Anterior cingulate cortex (tissue), 58 donors: ENCODE measurements around the gene GAMT.

ENCODE experiments used
- DNase-seq, 58 donors: peaks; one replicate each; lab custom pipeline; 2025; lab: John Stamatoyannopoulos, UW

Gene GAMT

GRCh38 chr19:1373534-1374249, 27.6 kb downstream of the GAMT start:
- peak in 29 of 58 donors; percentile 19 to 79 (median 36) for DNase-seq

GRCh38 chr19:1373042-1373533, 28.3 kb downstream of the GAMT start:
- no peak for DNase-seq

GRCh38 chr19:1370579-1371361, 30.6 kb downstream of the GAMT start:
- DNase-seq = no peak

- no peak for DNase-seq
Measured at GRCh38 chr19:1369214-1369805, 32.0 kb downstream of the GAMT start.

GRCh38 chr19:1366899-1367870, 34.2 kb downstream of the GAMT start:
- peak in 4 of 58 donors; percentile 2 to 23 (median 18) for DNase-seq

- no peak for DNase-seq
Measured at GRCh38 chr19:1366296-1366695, 35.0 kb downstream of the GAMT start.

- DNase-seq = peak in 7 of 58 donors; percentile 11 to 51 (median 25)
Measured at GRCh38 chr19:1365319-1366269, 35.7 kb downstream of the GAMT start.

- no peak for DNase-seq
Measured at GRCh38 chr19:1364070-1364704, 37.2 kb downstream of the GAMT start.

- no peak for DNase-seq
Measured at GRCh38 chr19:1363599-1363998, 37.7 kb downstream of the GAMT start.

- no peak for DNase-seq
Measured at GRCh38 chr19:1362387-1363257, 38.7 kb downstream of the GAMT start.

GRCh38 chr19:1361601-1362386, 39.5 kb downstream of the GAMT start:
- DNase-seq = no peak

- peak in 57 of 58 donors; percentile 16 to 89 (median 72) for DNase-seq
Measured at GRCh38 chr19:1360818-1361461, 40.4 kb downstream of the GAMT start.

- DNase-seq = no peak
Measured at GRCh38 chr19:1360126-1360817, 41.1 kb downstream of the GAMT start.

GRCh38 chr19:1357531-1358109, 43.7 kb downstream of the GAMT start:
- DNase-seq = no peak

GRCh38 chr19:1356508-1356865, 44.9 kb downstream of the GAMT start:
- no peak for DNase-seq
